Endodermal cell (in vitro differentiated cells): ENCODE measurements around the gene HOXA11. TPM values are rescaled to one million over a fixed set of nuclear protein-coding genes. Genes with fewer than 3 reads are reported as not detected.

Experiments used
- DNase-seq: peaks from one replicate; pipeline ENCODE4 v3.0.0-alpha.2; 2017
- H3K27ac ChIP-seq: 2 replicates; pipeline ENCODE4 v1.5.1; 2013; ENCODE audit warnings: mild to moderate bottlenecking, low read depth, low read length, moderate library complexity
- H3K27me3 ChIP-seq: 2 replicates; pipeline ENCODE4 v1.6.1; 2013; ENCODE audit warnings: mild to moderate bottlenecking, low read length, moderate library complexity; ENCODE audit not compliant: insufficient read depth, control insufficient read depth, poor library complexity, severe bottlenecking
- H3K36me3 ChIP-seq: 2 replicates; pipeline ENCODE4 v1.7.0; 2013; ENCODE audit warnings: mild to moderate bottlenecking, low read length, moderate library complexity; ENCODE audit not compliant: control insufficient read depth, insufficient read depth
- H3K4me1 ChIP-seq: one replicate; pipeline ENCODE4 v1.7.0; 2013; ENCODE audit warnings: low read length; ENCODE audit not compliant: control insufficient read depth, insufficient read depth
- H3K4me3 ChIP-seq: 2 replicates; pipeline ENCODE4 v1.5.1; 2013; ENCODE audit warnings: mild to moderate bottlenecking, low read length, moderate library complexity
- H3K9ac ChIP-seq: 2 replicates; pipeline ENCODE4 v1.6.1; 2013; ENCODE audit warnings: mild to moderate bottlenecking, low read length, moderate library complexity; ENCODE audit not compliant: poor library complexity, severe bottlenecking; ENCODE audit errors: extremely low read depth
- H3K9me3 ChIP-seq: 2 replicates; pipeline ENCODE4 v1.6.1; 2013; ENCODE audit warnings: mild to moderate bottlenecking, low read length, moderate library complexity; ENCODE audit not compliant: control insufficient read depth
- H3K27ac Mint-ChIP-seq: 2 replicates; pipeline ENCODE4 v1.8.0; 2020; ENCODE audit warnings: mixed read lengths
- H3K27me3 Mint-ChIP-seq: 2 replicates; pipeline ENCODE4 v1.8.0; 2021; ENCODE audit warnings: mild to moderate bottlenecking, mixed read lengths; ENCODE audit not compliant: insufficient read depth
- H3K36me3 Mint-ChIP-seq: 2 replicates; pipeline ENCODE4 v1.8.0; 2020; ENCODE audit warnings: low read depth, mixed read lengths
- H3K4me1 Mint-ChIP-seq: 2 replicates; pipeline ENCODE4 v1.8.0; 2020; ENCODE audit warnings: mixed read lengths
- H3K4me3 Mint-ChIP-seq: 2 replicates; pipeline ENCODE4 v1.8.0; 2020; ENCODE audit warnings: mild to moderate bottlenecking, moderate library complexity, mixed read lengths
- H3K9me3 Mint-ChIP-seq: 2 replicates; pipeline ENCODE4 v1.8.0; 2020; ENCODE audit warnings: mild to moderate bottlenecking, mixed read lengths
- WGBS, 2 experiments: methylation state at CpG; one replicate each; pipeline versions ENCODE4 v1.1.5 to v1.1.7; 2013; ENCODE audit warnings: missing lambda C conversion rate in 2 of 2, mixed read lengths in 1 of 2; ENCODE audit not compliant: insufficient coverage in 1 of 2, insufficient read length in 1 of 2; 5-methylcytosine and 5-hydroxymethylcytosine counted together
- total RNA-seq, 2 donors: library from RNA; stranded (reverse); fragmentation: NEBNext Ultra II Directional in 1 of 2; extraction: Animal tissue kit (Norgen Biotek cat#: 25700) in 1 of 2; gene quantifications; 2 replicates in 1 of 2; 3 replicates in 1 of 2; pipeline ENCODE4 v1.2.1, GENCODE V29; 2021
- TF ChIP-seq, protein P1 (sequence below): fragments of 200-600 bp; sonication (generic); conservative IDR thresholded peaks from 2 replicates; pipeline ENCODE4 v1.5.0; 2021; ENCODE audit warnings: antibody characterized with exemption, mild to moderate bottlenecking

Gene HOXA11
- total RNA-seq, 2 donors from 2014 or later = not detected

DNA sequence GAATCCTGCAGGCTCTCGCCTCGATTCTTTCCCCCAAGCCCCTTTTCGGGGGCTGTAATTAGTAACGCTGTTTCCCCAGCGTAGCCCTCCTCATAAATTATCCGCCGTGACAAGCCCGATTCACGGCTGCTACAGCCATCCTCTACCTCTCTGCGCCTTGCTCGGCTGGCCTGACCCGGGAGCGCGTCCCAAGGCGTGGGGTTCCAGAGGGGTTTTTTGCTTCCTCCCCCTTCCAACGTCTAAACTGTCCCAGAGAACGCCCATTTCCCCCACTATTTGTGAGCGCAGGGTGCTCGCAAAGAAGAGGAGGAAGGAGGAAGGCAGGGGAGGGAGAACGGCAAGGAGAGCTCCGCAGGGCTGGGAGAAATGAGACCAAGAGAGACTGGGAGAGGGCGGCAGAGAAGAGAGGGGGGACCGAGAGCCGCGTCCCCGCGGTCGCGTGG is 42.4 kb downstream of the HOXA11 start:
- Mint-ChIP-seq H3K36me3 (no peaks in the 10 kb centered on the region), H3K9me3 (peaks cover 13% of the 10 kb centered on the region), H3K4me1 (peaks cover 11% of the 10 kb centered on the region), H3K27ac (no peak overlapping the region), H3K4me3 (peak overlapping the region; percentile 54), H3K27me3 (peaks cover 100% of the 10 kb centered on the region)
- 0 to 4% methylated on average over 7 to 28 of the region's 29 CpGs for WGBS, 2 experiments
- H3K27me3 ChIP-seq = peaks cover 100% of the 10 kb centered on the region
- H3K4me3 ChIP-seq = peak overlapping the region; percentile 86
- H3K9ac ChIP-seq = no peak overlapping the region
- H3K27ac ChIP-seq = no peak overlapping the region
- DNase-seq = peak; percentile 63
- TF ChIP-seq, protein P1, sequence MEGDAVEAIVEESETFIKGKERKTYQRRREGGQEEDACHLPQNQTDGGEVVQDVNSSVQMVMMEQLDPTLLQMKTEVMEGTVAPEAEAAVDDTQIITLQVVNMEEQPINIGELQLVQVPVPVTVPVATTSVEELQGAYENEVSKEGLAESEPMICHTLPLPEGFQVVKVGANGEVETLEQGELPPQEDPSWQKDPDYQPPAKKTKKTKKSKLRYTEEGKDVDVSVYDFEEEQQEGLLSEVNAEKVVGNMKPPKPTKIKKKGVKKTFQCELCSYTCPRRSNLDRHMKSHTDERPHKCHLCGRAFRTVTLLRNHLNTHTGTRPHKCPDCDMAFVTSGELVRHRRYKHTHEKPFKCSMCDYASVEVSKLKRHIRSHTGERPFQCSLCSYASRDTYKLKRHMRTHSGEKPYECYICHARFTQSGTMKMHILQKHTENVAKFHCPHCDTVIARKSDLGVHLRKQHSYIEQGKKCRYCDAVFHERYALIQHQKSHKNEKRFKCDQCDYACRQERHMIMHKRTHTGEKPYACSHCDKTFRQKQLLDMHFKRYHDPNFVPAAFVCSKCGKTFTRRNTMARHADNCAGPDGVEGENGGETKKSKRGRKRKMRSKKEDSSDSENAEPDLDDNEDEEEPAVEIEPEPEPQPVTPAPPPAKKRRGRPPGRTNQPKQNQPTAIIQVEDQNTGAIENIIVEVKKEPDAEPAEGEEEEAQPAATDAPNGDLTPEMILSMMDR = no peak
- H3K36me3 ChIP-seq = no peaks in the 10 kb centered on the region
- peaks cover 16% of the 10 kb centered on the region for H3K9me3 ChIP-seq
- no peaks in the 10 kb centered on the region for H3K4me1 ChIP-seq

DNA sequence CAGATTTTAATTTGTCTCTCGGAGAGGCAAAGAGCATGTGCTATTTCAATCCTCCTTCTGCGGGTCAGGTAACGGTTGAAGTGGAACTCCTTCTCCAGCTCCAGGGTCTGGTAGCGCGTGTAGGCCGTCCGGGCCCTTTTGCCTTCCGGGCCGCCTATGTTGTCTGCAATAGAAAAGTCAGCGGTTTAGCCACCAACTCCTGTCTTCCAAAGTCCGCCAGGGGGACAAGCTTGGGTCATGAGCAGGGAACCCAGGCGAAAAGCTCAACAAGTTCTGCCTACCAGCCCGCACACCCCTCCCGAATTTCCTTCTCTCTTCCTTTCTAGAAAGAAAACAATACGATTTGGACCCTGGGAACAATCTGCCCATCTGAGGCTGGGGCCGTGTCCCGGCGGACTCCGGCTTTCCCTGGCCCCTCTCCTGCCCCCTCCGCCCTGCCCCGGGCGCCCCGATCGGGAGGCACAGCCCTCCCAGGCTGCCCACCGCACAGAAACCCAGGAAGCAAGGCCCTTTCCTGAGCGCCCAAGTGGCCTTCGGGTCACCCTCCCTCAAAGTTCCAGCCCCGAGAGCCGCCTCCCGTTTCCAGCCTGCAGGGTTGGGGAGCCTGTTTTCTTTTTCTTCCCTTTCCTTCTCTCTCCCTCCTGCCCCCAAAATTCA is 43.0 kb downstream of the HOXA11 start:
- H3K4me1 Mint-ChIP-seq = peaks cover 11% of the 10 kb centered on the region
- peak overlapping the region; percentile 86 for H3K4me3 ChIP-seq
- H3K36me3 ChIP-seq = no peaks in the 10 kb centered on the region
- H3K27ac Mint-ChIP-seq = no peak overlapping the region
- H3K4me3 Mint-ChIP-seq = peak overlapping the region; percentile 54
- H3K4me1 ChIP-seq = no peaks in the 10 kb centered on the region
- H3K27me3 Mint-ChIP-seq = peaks cover 100% of the 10 kb centered on the region
- H3K9me3 Mint-ChIP-seq = peaks cover 10% of the 10 kb centered on the region
- no peak overlapping the region for H3K27ac ChIP-seq
- peak; percentile 81 for DNase-seq
- H3K27me3 ChIP-seq = peaks cover 100% of the 10 kb centered on the region
- H3K36me3 Mint-ChIP-seq = no peaks in the 10 kb centered on the region
- peaks cover 11% of the 10 kb centered on the region for H3K9me3 ChIP-seq
- 2 to 6% methylated on average over 13 to 30 of the region's 30 CpGs for WGBS, 2 experiments
- TF ChIP-seq, protein P1 = peak; percentile 64
- H3K9ac ChIP-seq = no peak overlapping the region

DNA sequence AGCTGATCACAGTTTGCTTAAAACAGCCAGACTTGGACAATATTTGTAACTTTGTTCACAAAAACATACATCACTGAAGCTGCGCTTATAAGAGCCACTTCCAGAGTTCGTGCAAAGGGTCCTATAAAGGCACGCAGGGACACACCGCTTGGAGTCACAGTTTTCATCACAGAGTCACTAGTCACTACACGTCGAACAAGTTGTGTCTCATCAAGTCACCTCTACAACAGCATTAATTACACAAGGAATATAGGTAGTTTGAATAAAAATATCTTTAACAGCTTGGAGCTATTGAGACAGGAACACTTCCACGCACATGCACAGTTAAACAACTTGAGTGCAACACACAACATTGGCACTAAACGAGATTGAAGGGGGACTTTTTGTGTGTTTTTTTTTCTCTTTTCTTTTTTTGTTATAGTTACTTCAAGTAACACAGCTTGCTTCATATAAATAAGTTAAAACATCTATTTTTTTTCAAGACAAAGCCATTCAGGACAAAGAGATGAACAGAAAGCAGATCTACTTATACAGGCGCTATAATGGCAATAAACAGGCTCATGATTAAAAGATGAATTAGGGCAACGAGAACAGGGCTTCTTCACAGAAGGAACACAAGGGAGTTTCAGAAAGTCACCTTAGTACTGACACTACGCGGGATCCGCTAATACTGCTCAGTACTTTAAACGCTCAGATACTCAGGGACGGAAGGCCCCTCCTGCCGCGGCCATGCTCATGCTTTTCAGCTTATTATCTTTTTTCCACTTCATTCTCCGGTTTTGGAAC is 43.7 kb downstream of the HOXA11 start:
- Histone ChIP-seq H3K4me1 (no peaks in the 10 kb centered on the region), H3K27ac (no peak overlapping the region), H3K27me3 (peaks cover 100% of the 10 kb centered on the region), H3K9me3 (peaks cover 3% of the 10 kb centered on the region), H3K9ac (no peak overlapping the region), H3K36me3 (no peaks in the 10 kb centered on the region), H3K4me3 (no peak overlapping the region)
- TF ChIP-seq, protein P1 = no peak
- Mint-ChIP-seq H3K4me3 (no peak overlapping the region), H3K36me3 (no peaks in the 10 kb centered on the region), H3K4me1 (peaks cover 11% of the 10 kb centered on the region), H3K27me3 (peaks cover 100% of the 10 kb centered on the region), H3K27ac (no peak overlapping the region), H3K9me3 (peaks cover 6% of the 10 kb centered on the region)
- DNase-seq = no peak
- WGBS, 2 experiments = 37 to 48% methylated on average over 13 to 18 of the region's 18 CpGs
